HG03442 (cell line): ENCODE measurements around the gene KCNJ9.
"Not testable (repeated sequence)": the region's sequence is repeated elsewhere in the genome, so short reads cannot be mapped to it uniquely, and the experiment has no call there.

Source experiments
- ATAC-seq: cut with Tn5 transposase; IDR thresholded peaks from one replicate; pipeline ENCODE4 v1.9.1; 2021; ENCODE audit warnings: mild to moderate bottlenecking, moderate library complexity; ENCODE audit not compliant: unreplicated experiment

Gene KCNJ9

GRCh38 chr1:160081261-160081936 lies at the start of gene KCNJ9:
KCNJ9 (plus strand) TSS chr1:160081538; CDS start chr1:160084031, 2,493 bp downstream.
- no peak for ATAC-seq

GRCh38 chr1:160032165-160032820 lies 49.0 kb upstream of the KCNJ9 start:
- no peak for ATAC-seq

- no peak for ATAC-seq
Measured at GRCh38 chr1:160040476-160040875, 40.9 kb upstream of the KCNJ9 start.

GRCh38 chr1:160043543-160043942 lies 37.8 kb upstream of the KCNJ9 start:
- no peak for ATAC-seq

- no peak for ATAC-seq
Measured at GRCh38 chr1:160045653-160046052, 35.7 kb upstream of the KCNJ9 start.

GRCh38 chr1:160046494-160047110 lies 34.7 kb upstream of the KCNJ9 start:
- peak; percentile 72 for ATAC-seq

GRCh38 chr1:160047111-160047991 lies 34.0 kb upstream of the KCNJ9 start:
- peak; percentile 25 for ATAC-seq

- ATAC-seq: no peak
Measured at GRCh38 chr1:160048335-160048734, 33.0 kb upstream of the KCNJ9 start.

GRCh38 chr1:160049101-160049500 lies 32.2 kb upstream of the KCNJ9 start:
- ATAC-seq: no peak

GRCh38 chr1:160050182-160050581 lies 31.2 kb upstream of the KCNJ9 start:
- ATAC-seq: not testable (repeated sequence)

GRCh38 chr1:160050619-160051018 lies 30.7 kb upstream of the KCNJ9 start:
- ATAC-seq: no peak

- no peak for ATAC-seq
Measured at GRCh38 chr1:160052936-160053335, 28.4 kb upstream of the KCNJ9 start.

GRCh38 chr1:160053548-160054365 lies 27.6 kb upstream of the KCNJ9 start:
- no peak for ATAC-seq

- no peak for ATAC-seq
Measured at GRCh38 chr1:160056648-160057169, 24.6 kb upstream of the KCNJ9 start.

- no peak for ATAC-seq
Measured at GRCh38 chr1:160058087-160058486, 23.3 kb upstream of the KCNJ9 start.

GRCh38 chr1:160061369-160062229 lies 19.7 kb upstream of the KCNJ9 start:
- ATAC-seq: no peak

- ATAC-seq: no peak
Measured at GRCh38 chr1:160062230-160062532, 19.2 kb upstream of the KCNJ9 start.

- no peak for ATAC-seq
Measured at GRCh38 chr1:160063176-160063575, 18.2 kb upstream of the KCNJ9 start.

- no peak for ATAC-seq
Measured at GRCh38 chr1:160064164-160064563, 17.2 kb upstream of the KCNJ9 start.
